KOPT-K1 (cell line): ENCODE measurements around the gene MCTP2.
"Not testable (repeated sequence)": the region's sequence is repeated elsewhere in the genome, so short reads cannot be mapped to it uniquely, and the experiment has no call there.

ENCODE experiments used
- H3K27ac ChIP-seq: fragments of 200-600 bp; sonication (generic); 2 replicates; pipeline ENCODE4 v1.5.1; 2016; ENCODE audit warnings: antibody characterized with exemption, mild to moderate bottlenecking, low read depth, low read length; ENCODE audit not compliant: poor library complexity, severe bottlenecking
- H3K36me3 ChIP-seq: fragments of 200-600 bp; sonication (generic); 2 replicates; pipeline ENCODE4 v1.5.1; 2017; ENCODE audit warnings: antibody characterized with exemption, mild to moderate bottlenecking, low read length, moderate library complexity; ENCODE audit not compliant: insufficient read depth
- H3K9me3 ChIP-seq: fragments of 200-600 bp; sonication (generic); 2 replicates; pipeline ENCODE4 v1.5.1; 2017; ENCODE audit warnings: antibody characterized with exemption, low read length, mild to moderate bottlenecking; ENCODE audit not compliant: insufficient read depth, poor library complexity, severe bottlenecking

MCTP2 gene

GRCh38 chr15:94467034-94467433 is 235.7 kb downstream of the MCTP2 start:
- Histone ChIP-seq H3K27ac (no peak overlapping the region), H3K9me3 (no peaks in the 10 kb centered on the region), H3K36me3 (no peaks in the 10 kb centered on the region)

- Histone ChIP-seq H3K27ac (no peak overlapping the region), H3K36me3 (no peaks in the 10 kb centered on the region), H3K9me3 (no peaks in the 10 kb centered on the region)
Measured at GRCh38 chr15:94470492-94470891, 239.1 kb downstream of the MCTP2 start.

- H3K9me3 ChIP-seq, result no peaks in the 10 kb centered on the region
- no peaks in the 10 kb centered on the region for H3K36me3 ChIP-seq
- H3K27ac ChIP-seq, result no peak overlapping the region
Measured at GRCh38 chr15:94476686-94477085, 245.3 kb downstream of the MCTP2 start.

GRCh38 chr15:94477913-94478553 is 246.7 kb downstream of the MCTP2 start:
- H3K9me3 ChIP-seq, result no peaks in the 10 kb centered on the region
- H3K27ac ChIP-seq, result no peak overlapping the region
- no peaks in the 10 kb centered on the region for H3K36me3 ChIP-seq

- Histone ChIP-seq H3K9me3 (no peaks in the 10 kb centered on the region), H3K36me3 (no peaks in the 10 kb centered on the region), H3K27ac (no peak overlapping the region)
Measured at GRCh38 chr15:94478763-94479162, 247.4 kb downstream of the MCTP2 start.

- Histone ChIP-seq H3K9me3 (no peaks in the 10 kb centered on the region), H3K36me3 (no peaks in the 10 kb centered on the region)
Measured at GRCh38 chr15:94480289-94480834, 249.0 kb downstream of the MCTP2 start.

DNA sequence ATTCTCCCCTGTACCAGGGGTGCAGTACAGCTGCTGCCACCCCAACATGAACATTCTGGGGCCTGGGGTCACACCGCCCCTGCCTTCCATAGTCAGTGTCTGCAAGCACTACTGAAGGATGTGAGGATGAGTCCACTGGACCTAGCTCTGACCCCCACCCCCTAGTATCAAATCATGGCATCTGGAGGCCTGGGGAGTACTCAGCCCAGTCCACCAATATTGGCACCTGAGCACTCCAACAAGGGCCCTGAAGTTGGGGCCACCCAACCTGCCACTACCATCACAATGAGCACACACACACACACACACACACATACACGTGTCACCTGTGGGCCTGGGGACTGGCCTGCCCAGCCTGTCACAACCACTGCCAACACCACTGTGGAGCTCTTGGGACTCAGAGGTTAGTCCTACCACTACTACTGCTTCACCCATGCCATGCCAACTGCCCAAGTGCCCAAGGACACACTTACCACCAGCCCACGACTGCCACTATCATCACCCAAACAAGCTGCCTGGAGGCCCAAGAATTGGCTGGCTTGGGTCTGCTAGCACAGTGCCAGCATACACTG is 253.9 kb downstream of the MCTP2 start:
- H3K27ac ChIP-seq, result no peak overlapping the region
- H3K9me3 ChIP-seq, result no peaks in the 10 kb centered on the region

More at GRCh38 chr15:94480289-94480834, 249.0 kb downstream of the MCTP2 start:
- H3K27ac ChIP-seq, result no peak overlapping the region

DNA sequence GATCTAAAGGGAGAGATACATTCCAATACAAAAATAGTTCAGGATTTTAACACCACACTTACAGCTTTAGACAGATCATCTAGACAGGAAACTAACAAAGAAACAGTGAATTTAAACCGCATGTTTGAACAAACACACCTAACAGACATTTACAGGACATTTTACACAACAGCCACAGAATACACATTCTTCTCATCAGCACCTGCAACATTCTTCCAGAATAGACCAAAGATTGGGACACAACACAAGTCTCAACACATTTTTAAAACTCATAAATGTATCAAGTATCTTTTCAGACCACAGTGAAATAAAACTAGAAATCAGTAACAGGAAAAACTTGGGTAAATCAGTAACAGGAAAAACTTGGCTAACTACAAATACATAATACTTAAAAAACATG is 256.3 kb downstream of the MCTP2 start:
- H3K27ac ChIP-seq, result no peak overlapping the region
- H3K36me3 ChIP-seq, result no peaks in the 10 kb centered on the region
- H3K9me3 ChIP-seq, result no peaks in the 10 kb centered on the region

More for the DNA sequence above, 253.9 kb downstream of the MCTP2 start:
- no peaks in the 10 kb centered on the region for H3K36me3 ChIP-seq

- Histone ChIP-seq H3K36me3 (no peaks in the 10 kb centered on the region), H3K9me3 (no peaks in the 10 kb centered on the region), H3K27ac (no peak overlapping the region)
Measured at GRCh38 chr15:94493176-94493575, 261.8 kb downstream of the MCTP2 start.

DNA sequence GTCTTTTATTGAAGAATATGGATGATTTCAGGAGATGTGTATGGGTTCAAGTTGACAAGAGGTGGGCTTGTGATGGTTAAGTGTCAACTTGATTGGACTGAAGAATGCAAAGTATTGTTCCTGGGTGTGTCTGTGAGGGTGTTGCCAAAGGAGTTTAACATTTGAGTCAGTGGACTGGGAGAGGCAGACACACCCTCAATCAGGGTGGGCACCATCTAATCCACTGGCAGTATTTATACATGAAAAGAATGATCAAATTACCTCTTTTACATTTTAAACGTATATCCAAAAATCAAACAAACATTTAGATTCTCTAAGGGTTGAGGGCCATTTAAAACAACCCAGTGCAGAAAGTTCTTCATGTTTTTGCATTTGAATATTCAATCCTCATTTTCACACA is 262.2 kb downstream of the MCTP2 start:
- H3K36me3 ChIP-seq, H3K9me3 ChIP-seq, H3K27ac ChIP-seq: not testable (repeated sequence)

DNA sequence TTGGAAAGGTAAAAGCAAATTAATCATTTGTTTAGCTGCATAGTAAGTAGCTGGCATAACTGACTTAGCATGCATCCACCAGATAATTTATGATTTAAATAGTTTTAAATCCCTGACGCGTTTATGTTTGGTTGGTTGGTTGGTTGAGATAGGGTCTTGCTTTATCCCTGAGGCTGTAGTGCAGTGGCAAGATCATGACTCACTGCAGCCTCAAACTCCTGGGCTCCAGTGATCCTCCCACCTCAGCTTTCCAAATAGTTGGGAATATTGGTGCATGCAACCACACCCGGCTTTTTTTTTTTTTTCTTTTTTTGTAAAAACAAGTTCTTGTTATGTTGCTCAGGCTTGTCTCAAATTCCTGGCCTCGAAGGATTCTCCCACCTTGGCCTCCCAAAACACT is 263.4 kb downstream of the MCTP2 start:
- Histone ChIP-seq H3K9me3 (no peaks in the 10 kb centered on the region), H3K36me3 (no peaks in the 10 kb centered on the region), H3K27ac (no peak overlapping the region)

- Histone ChIP-seq H3K9me3 (no peaks in the 10 kb centered on the region), H3K27ac (no peak overlapping the region), H3K36me3 (no peaks in the 10 kb centered on the region)
Measured at GRCh38 chr15:94503293-94503692, 271.9 kb downstream of the MCTP2 start.

- no peaks in the 10 kb centered on the region for H3K36me3 ChIP-seq
- H3K27ac ChIP-seq, result no peak overlapping the region
- H3K9me3 ChIP-seq, result no peaks in the 10 kb centered on the region
Measured at GRCh38 chr15:94509259-94509658, 277.9 kb downstream of the MCTP2 start.

DNA sequence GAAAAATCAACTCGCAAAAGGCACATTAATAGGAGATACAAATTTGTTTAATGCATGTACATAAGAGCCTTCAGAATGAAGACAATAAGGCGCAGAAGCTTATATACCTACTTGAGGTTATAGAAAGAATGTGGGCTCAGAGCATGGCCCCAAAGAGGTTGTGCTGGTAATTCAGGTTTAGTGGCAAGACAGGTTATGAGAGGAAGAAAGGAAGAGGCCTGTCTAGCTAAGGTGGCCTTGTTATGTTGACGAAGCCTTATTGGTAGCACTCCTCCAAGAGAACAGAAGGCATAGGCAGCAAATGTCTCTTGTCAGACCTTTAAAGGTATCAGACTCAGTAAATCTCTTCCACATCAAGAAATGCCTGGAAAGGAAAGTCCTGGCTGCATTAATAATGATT is 290.8 kb downstream of the MCTP2 start:
- H3K27ac ChIP-seq, result no peak overlapping the region
- no peaks in the 10 kb centered on the region for H3K9me3 ChIP-seq
- H3K36me3 ChIP-seq, result no peaks in the 10 kb centered on the region

DNA sequence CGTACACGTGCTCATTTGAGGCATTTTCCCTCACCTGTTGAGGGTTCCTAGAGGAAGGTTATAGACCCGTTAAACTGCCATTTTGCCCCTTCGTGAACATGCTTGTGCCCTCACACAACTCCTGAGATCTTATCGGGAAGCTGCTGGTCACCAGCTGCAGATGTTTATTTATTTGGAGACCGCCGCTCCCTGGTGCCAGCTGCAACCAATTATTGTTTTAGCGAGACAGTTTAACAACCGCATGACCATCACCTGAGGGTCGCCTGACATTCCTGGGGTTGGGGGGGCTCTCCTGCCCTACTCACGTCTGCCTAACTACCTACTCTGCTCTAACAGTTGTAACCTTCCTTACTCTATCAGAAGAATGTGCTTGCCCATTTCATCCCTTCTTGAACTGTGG is 292.5 kb downstream of the MCTP2 start:
- H3K36me3 ChIP-seq, result no peaks in the 10 kb centered on the region
- no peaks in the 10 kb centered on the region for H3K9me3 ChIP-seq
- no peak overlapping the region for H3K27ac ChIP-seq

DNA sequence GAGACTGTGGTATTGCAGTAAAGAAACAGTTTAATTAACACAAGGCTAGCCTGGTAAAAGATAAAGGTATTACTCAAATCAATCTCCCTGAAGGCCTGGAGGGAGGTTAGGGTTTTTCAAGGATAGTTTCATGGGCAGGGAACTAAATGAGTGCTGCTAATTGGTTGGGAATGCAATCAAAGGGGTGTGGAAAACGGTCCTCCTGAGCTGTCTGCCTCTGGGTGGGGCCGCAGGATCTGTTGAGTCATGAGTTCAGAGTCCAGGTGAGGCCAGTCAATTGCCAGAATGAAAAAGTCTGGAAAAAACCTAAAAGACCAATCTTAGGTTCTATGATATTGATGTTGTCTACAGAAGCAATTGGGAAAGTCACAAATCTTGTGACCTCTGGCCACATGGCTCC is 293.2 kb downstream of the MCTP2 start:
- H3K9me3 ChIP-seq, result no peaks in the 10 kb centered on the region
- H3K36me3 ChIP-seq, result no peaks in the 10 kb centered on the region
- H3K27ac ChIP-seq, result no peak overlapping the region
